ENCODE data around the gene LDLRAD2.
"Not testable (repeated sequence)": the region's sequence is repeated elsewhere in the genome, so short reads cannot be mapped to it uniquely, and the experiment has no call there.

Gene LDLRAD2

DNA sequence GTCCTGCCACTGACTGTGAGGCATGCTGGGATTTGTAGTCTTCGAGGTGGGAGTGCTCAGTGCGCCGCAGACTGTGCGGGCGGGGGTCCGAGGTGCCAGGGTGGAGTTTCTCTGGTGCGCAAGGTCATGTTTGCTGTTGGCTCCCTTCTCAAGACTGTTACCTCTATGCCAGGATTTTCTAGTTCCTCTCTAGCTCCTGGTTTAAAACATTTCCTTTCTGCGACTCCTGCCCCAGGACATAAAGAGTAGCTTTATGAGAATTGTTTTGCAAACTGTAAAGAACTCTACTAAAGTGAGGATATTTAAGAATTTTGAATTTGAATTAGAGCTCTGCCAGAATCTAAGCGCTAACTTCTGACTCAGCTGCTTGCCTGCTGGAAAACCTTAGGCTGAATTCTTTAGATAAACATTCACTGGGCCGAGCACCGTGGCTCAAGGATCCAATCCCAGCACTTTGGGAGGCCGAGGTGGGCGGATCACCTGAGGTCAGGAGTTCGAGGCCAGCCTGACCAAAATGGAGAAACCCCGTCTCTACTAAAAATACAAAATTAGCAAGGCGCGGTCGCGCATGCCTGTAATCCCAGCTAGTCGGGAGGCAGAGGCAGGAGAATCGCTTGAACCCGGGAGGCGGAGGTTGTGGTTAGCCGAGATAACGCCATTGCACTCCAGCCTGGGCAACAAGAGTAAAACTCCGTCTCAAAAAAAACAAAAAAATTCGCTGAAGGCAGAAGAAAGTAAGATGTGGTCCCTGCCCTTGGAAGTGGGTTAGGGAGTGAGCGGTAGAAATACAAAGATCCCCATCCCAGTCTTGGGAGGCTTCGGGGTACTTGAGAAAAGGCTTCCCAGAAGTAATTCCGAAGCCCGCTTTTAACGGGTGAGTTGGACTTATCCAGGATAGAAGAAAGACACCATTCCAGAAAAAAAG is 28.1 kb upstream of the LDLRAD2 start:
- DNase-seq, result no peak

DNA sequence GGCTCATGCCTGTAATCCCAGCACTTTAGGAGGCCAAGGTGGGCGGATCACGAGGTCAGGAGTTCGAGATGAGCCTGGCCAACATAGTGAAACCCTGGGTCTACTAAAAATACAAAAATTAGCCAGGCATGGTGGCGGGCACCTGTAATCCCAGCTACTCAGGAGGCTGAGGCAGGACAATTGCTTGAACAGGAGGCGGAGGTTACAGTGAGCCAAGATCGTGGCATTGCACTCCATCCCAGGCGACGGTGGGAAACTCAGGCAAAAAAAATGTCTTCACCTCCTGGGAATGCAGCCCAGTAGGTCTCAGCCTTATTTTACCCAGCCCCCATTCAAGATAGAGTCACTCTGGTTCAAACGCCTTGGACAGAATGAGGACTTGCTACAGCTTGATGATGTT is 26.3 kb upstream of the LDLRAD2 start:
- DNase-seq, result not testable (repeated sequence)

DNA sequence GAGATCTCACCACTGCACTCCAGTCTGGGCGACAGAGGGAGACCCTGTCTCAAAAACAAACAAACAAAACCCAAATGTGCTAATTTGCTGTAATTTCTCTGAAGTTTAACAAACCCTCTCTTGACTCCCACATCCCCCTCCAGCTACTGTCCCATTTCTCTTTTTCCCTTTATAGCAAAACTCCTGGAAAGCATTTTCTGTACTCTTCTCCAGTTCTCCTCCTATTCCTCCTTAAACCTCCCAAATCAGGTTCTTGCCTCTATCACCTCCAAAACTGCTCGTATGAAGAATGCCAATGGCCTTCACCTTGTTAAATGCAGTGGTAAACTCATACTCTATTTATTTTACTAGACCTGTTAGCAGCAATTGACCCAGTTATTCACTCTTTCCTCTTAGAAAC is 25.4 kb upstream of the LDLRAD2 start:
- no peak for DNase-seq

DNA sequence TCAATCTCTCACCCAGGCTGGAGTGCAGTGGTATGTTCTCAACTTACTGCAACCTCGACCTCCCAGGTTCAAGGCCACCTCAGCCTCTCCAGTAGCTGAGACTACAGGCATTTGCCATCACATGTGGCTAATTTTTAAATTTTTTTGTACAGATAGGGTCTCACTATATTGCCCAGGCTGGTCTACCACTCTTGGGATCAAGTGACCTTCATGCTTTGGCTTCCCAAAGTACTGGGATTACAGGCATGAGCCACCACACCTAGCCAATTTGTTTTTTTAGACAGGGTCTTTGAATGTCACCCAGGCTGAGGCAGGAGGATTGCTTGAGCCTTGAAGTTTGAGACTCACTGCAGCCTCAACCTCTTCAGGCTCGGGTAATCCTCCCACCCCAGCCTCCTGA is 19.0 kb upstream of the LDLRAD2 start:
- DNase-seq, result no peak

DNA sequence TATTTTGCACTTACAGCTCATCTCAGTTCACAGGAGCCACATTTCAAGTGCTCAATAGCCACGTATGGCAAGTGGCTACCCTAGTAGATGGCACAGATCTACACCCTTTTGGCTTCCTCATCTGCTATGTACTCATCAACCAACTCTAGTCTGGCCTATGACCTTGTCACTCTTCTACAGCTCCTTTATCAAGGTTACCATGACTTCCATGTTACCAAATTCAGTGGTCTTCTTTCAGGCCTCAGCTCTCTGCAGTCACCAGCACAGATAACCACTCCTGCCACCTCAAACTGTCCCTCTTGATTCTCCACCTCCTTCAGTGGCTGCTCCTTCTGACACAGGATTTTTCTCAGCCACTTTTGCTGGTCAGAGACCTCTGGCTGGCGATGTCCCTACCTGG is 17.4 kb upstream of the LDLRAD2 start:
- DNase-seq, result no peak

DNA sequence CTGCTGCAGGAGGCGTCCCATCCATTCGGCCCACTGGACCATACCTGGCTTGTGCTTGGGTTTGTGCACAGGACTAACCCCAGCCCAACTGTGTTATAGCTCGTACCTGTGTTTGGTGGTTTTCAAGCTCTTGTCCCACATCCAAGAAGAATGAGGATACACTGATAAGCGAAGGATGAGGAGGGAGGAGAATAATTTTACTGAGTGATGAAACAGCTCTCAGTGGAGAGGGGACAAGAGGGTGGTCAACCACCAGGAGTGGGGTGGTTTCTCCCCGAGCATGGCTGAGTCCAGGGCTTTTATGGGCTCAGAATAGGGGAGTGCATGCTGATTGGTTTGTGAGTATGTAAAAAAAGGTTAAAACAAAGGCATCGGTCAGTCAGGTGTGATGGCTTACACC is 17.0 kb upstream of the LDLRAD2 start:
- no peak for DNase-seq

DNA sequence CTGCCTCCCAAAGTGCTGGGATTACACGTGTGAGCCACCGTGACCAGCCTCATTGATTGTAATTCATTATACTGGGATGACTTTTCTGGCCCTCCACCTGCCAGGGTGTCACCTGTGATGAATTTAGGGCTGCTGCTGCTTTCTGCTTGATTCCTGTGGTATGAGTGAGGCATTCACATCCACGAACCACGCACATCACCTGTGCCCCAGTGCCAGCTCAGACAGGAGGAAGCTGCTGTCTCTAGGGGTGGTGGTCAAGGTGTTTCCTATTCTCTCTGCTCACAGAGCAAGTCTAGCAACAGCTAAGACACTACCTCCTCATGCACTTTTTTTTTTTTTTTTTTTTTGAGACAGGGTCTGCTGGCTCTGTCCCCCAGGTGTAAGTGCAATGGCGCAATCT is 12.3 kb upstream of the LDLRAD2 start:
- DNase-seq, result no peak

DNA sequence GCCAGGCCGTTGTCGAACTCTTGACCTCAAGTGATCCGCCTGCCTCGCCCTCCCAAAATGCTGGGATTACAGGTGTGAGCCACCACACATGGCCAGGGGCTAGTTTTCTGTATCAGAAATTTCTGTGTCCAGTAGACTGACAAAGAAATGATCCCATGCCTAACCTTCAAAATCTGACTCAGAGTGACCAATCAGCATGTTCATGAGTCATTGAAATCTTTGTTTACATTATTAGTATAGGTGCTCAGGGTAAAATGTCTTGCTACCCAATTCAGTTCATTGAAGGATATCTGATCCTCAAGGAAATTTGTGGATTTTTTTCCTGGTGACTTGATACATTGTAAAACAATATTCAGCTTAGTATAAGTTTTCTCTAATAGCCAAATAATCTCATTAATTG is 11.0 kb upstream of the LDLRAD2 start:
- DNase-seq, result no peak

DNA sequence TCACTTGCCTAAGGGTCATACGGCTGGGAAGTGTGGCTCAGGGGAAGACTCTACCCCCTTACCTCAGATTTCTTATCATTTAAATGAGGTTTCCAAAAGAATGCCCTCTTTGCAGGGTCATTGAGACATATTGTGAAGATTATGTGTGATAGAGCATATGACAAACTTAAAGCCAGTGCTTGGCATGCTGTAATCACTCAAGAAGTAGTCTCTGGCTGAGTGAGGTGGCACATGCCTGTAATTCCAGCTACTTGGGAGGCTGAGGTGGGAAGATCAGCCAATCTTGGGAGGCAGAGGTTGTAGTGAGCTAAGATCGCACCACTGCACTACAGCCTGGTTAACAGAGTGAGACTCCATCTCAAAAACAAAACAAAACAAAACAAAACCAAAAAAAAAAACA is 7.5 kb upstream of the LDLRAD2 start:
- no peak for DNase-seq

DNA sequence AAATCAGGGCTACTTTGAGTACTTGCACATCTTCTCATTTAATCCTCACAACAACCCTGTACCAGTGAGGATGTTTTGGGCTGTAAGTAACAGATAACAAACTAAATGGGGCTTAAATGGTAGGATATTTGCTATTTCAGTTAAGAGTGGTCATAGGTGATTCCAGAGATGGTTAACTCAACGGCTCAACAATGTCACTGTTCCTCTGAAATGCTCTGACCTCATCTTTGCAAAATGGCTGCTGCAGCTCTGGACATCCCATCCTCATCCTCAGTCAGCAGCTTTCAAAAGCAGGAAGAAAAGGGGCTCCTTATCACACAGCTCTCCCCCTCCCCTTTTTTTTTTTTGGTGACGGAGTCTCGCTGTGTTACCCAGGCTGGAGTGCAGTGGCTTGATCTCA is 1.5 kb downstream of the LDLRAD2 start:
- DNase-seq, result no peak

DNA sequence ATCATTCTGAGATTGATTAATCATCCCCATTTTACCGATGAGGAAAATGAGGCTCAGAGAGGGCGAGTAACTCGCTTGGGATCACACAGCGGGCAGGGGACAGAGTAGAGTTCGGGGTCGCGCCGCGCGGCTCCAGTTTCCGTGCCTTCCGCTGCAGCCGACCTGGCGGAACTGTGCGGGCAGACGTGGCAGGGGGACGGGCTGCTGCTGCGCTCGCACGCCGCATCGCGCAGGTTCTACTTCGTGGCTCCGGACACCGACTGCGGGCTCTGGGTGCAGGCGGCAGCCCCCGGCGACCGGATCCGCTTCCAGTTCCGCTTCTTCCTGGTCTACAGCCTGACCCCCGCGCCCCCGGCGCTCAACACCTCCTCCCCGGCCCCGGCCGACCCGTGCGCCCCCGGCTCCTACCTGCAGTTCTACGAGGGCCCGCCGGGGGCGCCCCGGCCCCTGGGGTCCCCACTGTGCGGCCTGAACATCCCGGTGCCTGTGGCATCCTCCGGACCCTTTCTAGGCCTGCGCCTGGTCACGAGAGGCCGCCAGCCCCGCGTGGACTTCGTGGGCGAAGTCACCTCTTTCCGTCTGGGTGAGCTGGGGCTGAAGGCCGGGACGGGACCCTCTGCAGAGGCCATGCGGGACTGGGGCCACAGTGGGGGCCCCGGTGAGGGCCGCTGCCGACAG is 2.3 kb downstream of the LDLRAD2 start:
- DNase-seq, result no peak

DNA sequence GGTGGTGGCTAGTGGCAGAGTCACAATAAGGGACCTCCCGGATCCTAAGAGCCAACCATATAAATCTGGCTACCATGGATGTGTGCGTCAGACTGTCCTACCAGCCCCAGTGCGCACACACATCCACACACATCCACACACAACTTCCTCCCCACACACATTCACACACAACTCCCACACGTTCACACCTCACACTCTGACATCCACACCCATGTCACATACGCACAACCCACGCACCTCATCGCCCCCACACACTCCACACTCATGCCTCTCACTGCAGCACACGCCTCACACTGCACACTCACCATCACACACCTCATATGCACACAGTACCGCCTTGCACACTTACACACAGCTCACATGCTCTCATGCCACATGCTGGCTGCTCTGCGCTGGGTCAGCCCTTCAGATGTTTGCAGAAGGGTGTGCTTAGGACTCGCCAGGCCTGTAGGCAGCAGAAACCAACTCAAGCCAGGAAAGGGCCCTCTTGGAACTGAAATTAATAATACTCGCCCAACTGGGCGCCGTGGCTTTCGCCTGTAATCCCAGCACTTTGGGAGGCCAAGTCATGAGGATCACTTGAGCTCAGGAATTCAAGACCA is 3.0 kb downstream of the LDLRAD2 start:
- DNase-seq, result no peak

DNA sequence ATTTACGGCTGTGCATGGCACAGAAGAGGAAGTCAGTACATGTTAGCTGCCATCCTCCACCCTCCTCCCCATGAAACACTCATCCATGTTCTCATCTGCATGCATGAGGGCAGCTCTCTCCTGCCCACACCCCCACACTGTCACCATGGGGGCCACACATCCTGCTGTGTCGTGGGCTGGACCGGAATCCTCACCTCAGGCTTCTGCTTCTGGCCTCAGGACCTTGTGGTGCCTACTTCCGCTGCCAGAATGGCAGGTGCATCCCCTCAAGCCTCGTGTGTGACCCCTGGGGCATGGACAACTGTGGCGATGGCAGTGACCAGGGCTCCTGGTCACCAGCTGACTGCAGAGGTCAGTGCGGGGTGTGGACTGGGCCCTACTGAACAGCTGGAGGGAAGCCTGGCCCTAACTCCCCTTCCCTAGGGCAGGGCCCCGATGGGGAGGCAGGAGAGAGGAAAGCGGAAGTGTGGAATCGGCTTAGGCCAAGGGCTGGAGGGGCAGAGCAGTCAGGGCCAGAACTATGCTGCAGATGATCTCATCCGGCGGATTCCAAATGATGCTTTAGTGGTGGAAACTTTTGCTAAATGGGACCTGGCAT is 3.8 kb downstream of the LDLRAD2 start:
- DNase-seq, result no peak

DNA sequence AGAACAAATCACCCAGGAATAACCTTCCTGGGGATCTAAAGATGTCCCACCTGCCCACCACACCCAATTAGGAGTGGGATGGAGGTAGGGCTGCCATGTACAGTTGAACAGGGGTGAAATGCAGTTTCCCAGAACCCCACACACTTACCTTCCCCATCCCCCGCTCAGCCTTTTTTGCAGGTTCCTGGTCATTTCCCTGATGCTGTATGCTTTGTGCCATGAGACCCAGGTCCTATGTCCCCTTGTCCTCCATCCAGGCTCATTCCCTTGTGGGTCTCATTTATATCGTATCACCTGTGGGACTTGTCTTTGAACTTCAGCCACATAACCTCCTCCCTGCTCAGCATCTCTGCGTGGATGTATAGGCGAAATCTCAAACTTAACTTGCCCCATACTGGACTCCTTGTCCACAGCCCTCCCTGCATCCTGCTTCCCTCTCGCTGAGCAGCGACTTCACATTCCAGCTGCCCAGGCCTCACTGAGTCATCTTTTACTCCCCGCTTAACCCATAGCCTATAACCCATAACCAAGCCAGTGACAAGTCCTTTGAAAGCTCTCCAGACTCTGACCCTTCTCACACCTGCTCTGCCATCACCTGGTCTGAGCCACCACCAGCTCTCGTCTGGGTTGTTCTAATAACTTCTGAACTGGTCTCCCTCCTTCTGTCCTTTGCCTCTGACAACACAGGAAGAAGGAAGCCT is 4.7 kb downstream of the LDLRAD2 start:
- DNase-seq, result no peak

DNA sequence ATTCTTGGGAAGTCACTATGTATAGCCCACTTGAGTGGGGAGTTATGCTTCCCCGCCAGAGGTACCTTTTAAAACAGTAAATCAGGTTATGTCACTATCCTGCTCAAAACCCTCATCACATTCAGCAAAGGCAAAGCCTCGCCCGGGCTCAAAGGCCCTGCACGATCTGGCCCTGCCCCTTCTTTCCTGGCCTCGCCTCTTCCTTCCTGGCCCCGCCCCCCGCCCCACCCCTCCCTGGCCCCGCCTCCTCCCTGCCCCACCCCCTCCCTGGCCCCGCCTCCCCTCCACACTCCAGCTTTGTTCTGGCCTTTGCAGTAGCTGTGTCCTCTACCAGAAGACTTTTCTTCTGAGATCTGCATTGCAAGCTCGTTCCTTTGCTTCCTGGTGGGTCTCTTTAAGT is 6.6 kb downstream of the LDLRAD2 start:
- DNase-seq, result no peak

DNA sequence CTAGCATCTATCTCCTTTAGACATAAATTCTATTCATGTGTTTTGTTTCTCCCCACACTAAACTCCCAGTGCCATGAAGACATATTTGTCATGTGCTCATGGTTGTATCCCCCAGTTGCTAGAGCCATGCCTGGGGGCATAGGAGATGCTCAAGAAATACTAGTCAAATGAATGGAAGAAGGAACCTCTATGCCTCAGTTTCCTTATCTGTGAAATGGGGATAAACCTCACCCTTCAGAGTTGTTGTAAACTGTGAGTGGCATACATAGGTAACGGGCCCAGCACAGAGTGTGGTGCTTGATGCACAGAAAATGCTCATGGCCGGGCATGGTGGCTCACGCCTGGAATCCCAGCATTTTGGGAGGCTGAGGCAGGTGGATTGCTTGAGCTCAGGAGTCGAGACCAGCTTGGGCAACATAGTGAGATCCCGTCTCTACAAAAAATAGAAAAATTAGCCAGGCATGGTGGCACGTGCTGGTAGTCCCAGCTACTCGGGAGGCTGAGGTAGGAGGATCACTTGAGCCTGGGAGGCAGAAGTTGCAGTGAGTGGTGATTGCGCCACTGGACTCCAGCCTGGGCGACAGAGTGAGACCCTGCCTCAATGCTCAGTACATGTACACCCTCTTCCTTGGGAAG is 8.7 kb downstream of the LDLRAD2 start:
- no peak for DNase-seq

DNA sequence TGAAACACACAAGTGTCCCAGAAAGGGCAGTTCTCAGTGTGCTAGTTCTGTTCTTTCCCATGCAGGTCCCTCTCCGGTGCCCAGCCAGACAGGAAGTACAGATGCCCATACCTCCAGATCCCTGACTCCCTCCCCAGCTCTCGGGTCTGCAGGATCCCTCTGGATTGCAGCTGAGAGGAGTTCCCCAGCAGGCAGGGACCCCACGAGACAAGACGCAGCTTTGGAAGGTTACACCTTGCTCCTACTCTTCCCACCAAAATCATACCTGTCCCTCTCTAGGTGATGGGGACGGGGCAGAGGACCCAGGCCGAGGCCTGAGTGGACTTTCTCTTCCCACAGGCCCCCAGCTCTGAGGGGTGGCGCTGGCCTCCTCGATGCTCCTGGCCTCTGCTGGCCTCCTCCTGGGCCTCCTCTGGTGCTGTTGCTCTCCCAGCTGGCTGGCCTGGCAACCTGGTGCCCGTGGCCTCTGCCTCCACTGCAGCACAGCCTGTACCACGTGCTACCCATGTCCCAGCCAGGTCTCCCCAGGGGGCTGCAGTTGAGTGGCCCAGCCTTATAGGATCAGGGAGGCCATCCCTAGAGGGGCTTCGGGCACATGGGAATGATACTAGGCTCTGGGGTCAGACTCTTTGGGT is 9.4 kb downstream of the LDLRAD2 start:
- DNase-seq, result no peak

DNA sequence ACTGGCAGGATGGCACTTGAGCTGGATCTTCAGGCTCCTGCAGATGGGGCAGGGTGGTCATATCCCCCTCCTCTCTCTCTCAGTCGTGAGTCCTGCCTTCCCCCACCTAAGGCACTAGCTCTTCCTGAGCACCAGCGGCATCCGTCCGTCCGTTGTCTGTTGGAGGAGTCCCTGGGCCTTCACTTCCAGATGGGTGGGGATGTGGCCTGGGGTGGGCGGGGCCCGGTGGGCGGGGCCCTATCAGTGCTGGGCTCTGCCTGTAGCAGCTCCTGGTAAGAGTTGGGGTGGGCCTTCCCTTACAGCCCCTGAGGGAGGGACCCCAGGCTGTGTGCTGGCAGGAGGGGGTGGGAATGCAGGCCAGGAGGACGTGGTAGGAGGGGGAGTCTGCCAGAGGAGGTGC is 10.3 kb downstream of the LDLRAD2 start:
- no peak for DNase-seq

DNA sequence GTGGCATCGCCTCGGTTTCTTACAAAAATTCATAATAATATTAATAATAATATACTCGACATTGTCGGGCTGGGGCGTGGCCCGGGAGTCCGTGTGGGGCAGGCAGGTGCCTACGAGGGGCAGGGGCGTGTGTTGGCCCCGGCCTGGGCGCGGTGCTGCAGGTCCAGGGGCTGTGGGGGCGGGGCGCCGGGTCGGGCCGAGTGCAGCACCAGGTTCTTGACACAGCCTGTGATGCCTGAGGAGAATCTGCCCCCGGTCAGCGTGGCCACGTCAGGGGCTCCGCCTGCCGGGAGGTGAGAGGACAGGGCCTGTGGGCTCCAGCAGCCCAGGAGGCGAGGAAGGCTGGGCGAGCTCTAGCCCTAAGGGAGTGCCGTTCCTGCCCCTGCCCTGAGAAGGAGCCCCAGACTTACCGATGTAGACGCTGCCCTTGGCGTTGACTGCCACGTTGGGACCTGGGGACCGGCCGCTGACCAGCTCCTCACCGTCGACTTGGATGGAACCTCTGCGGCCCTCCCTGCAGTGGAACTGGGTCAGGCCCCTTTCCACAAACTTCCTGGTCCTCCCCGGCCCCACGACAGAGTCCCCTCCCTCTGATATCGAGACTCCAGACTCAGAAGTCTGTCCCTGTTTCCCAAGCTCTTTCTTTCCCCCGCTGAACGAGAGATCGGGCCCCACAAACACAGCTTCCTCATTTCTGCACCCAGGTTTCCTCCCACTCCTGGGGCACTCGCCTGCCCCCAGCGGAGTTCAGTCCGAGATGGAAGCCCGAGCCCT is 11.3 kb downstream of the LDLRAD2 start:
- DNase-seq, result no peak

DNA sequence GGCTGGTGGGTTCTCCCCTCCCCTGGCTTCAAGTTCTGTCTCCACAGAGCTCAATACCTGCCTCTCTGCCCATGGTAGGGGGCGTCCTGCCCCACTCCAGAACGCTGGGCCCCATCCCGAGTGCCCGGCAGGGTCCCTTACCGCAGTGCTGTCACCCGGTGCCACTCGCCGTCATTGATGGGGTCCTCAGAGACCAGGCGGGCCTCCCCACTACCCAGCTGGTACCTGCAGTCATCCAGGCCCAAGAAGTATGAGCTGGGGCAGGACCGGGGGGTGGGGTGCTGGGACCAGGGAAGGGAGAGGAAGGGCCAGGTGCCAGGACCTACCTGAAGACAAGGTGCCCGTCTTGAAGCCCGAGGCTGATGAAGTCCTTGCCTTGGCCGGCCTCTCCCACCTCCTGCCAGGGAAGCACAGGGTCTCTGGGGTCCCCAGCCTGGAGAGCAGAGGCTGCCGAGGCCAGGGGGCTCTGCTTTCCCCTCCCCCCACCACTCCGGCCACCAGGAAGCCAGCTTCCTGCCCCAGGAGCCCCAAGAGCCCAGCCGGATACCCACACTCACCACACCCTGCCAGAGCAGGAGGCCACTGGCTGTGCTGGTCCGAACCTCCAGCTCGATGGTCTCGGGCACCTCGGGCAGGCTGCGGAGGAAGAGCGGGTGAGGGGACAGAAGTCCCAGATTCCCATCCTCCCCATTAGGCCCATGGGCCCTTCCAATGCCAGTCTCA is 12.1 kb downstream of the LDLRAD2 start:
- no peak for DNase-seq

Measured in effector CD4-positive, alpha-beta T cell (primary cell).